SK-MEL-5 (cell line): ENCODE measurements around the gene RPRML. TPM values are rescaled to one million over a fixed set of nuclear protein-coding genes. Genes with fewer than 3 reads are reported as not detected.
"Not testable (repeated sequence)": the region's sequence is repeated elsewhere in the genome, so short reads cannot be mapped to it uniquely, and the experiment has no call there.

Experiments
- DNase-seq: peaks from one replicate; pipeline ENCODE4 v3.0.0-alpha.2; 2016; ENCODE audit warnings: low read depth, low spot score
- in situ Hi-C: cut with HindIII; loops from 2 replicates; pipeline ENCODE4 v1.10.0; 2016; ENCODE audit warnings: low sequenced_read_pairs, high pct_unique_total_duplicates, low pct_unique_long_range_greater_than_20kb
- total RNA-seq: library from RNA; depleted of rRNA; stranded (reverse); fragments of >200 nt; shearing (Covaris generic); gene quantifications from 2 replicates; pipeline ENCODE4 v1.2.3, GENCODE V29; 2014

The RPRML gene
- total RNA-seq, 1 experiment from 2014 or later: not detected

- no peak for DNase-seq
- in situ Hi-C loops: no loop called here
Measured at GRCh38 chr17:46978489-46979146, 435 bp downstream of the RPRML start.

- in situ Hi-C loops: no loop called here
- no peak for DNase-seq
Measured at GRCh38 chr17:46977750-46978488, 1.1 kb downstream of the RPRML start.

GRCh38 chr17:46977348-46977747, 1.7 kb downstream of the RPRML start:
- DNase-seq: peak; percentile 55
- in situ Hi-C loops: no loop called here

GRCh38 chr17:46976626-46977270, 2.3 kb downstream of the RPRML start:
- no peak for DNase-seq
- in situ Hi-C loops: no loop called here

- in situ Hi-C loops: no loop called here
- no peak for DNase-seq
Measured at GRCh38 chr17:46975287-46975686, 3.8 kb downstream of the RPRML start.

- in situ Hi-C loops: no loop called here
- DNase-seq: no peak
Measured at GRCh38 chr17:46974086-46974485, 5.0 kb downstream of the RPRML start.

- in situ Hi-C loops: no loop called here
- DNase-seq: no peak
Measured at GRCh38 chr17:46972346-46972745, 6.7 kb downstream of the RPRML start.

- in situ Hi-C loops: no loop called here
- no peak for DNase-seq
Measured at GRCh38 chr17:46971647-46972300, 7.3 kb downstream of the RPRML start.

- in situ Hi-C loops: no loop called here
- no peak for DNase-seq
Measured at GRCh38 chr17:46968896-46969295, 10.2 kb downstream of the RPRML start.

GRCh38 chr17:46968224-46968834, 10.7 kb downstream of the RPRML start:
- in situ Hi-C loops: no loop called here
- no peak for DNase-seq

GRCh38 chr17:46964315-46965265, 14.5 kb downstream of the RPRML start:
- in situ Hi-C loops: no loop called here
- no peak for DNase-seq

GRCh38 chr17:46963571-46963970, 15.5 kb downstream of the RPRML start:
- in situ Hi-C loops: no loop called here
- DNase-seq: no peak

- no peak for DNase-seq
- in situ Hi-C loops: no loop called here
Measured at GRCh38 chr17:46962374-46962790, 16.7 kb downstream of the RPRML start.

GRCh38 chr17:46960152-46960551, 18.9 kb downstream of the RPRML start:
- DNase-seq: no peak
- in situ Hi-C loops: no loop called here

GRCh38 chr17:46958041-46958591, 20.9 kb downstream of the RPRML start:
- no peak for DNase-seq
- in situ Hi-C loops: no loop called here

GRCh38 chr17:46953191-46953590, 25.9 kb downstream of the RPRML start:
- in situ Hi-C loops, DNase-seq: not testable (repeated sequence)

- in situ Hi-C loops: no loop called here
- no peak for DNase-seq
Measured at GRCh38 chr17:46952115-46952514, 26.9 kb downstream of the RPRML start.
